ENCODE measurements around the gene RPH3AL. TPM values are rescaled to one million over a fixed set of nuclear protein-coding genes. Genes with fewer than 3 reads are reported as not detected.

Gene RPH3AL
- total and polyA plus RNA-seq, 4 experiments from 2014 or later, result 1.7 to 5.9 (median 4.0) TPM

- Mint-ChIP-seq H3K9me3 (no peaks in the 10 kb centered on the region), H3K27ac (no peak overlapping the region), H3K4me3 (no peak overlapping the region), H3K27me3 (no peaks in the 10 kb centered on the region), H3K4me1 (peaks cover 0 to 4% (median 0%) of the 10 kb centered on the region in 4 donors), H3K36me3 (no peaks in the 10 kb centered on the region)
- no peak overlapping the region for H3K4me3 ChIP-seq (ENCODE audit: low read length in 2 of 2)
- H3K27me3 ChIP-seq (ENCODE audit: insufficient read depth, low read length), result no peaks in the 10 kb centered on the region
- H3K36me3 ChIP-seq (ENCODE audit: insufficient read depth, low read length), result no peaks in the 10 kb centered on the region
- no peak overlapping the region for H3K27ac ChIP-seq (ENCODE audit: low read depth, low read length)
- no peaks in the 10 kb centered on the region for H3K4me1 ChIP-seq (ENCODE audit: insufficient read depth, low read length)
- CTCF ChIA-PET (ENCODE audit: partially characterized antibody), result no interaction called here
- POLR2A ChIA-PET (ENCODE audit: partially characterized antibody), result no interaction called here
- intact Hi-C loops (cut with micrococcal nuclease), result no loop called here
- no peaks in the 10 kb centered on the region for H3K9me3 ChIP-seq (ENCODE audit: control insufficient read depth in 1 of 2, low read length in 2 of 2)
- no peak for DNase-seq
Measured at GRCh38 chr17:249236-249993, 103.2 kb downstream of the RPH3AL start.

GRCh38 chr17:248337-249235, 104.0 kb downstream of the RPH3AL start:
- ChIA-PET CTCF (ENCODE audit: partially characterized antibody) (no interaction called here), POLR2A (ENCODE audit: partially characterized antibody) (no interaction called here)
- Histone ChIP-seq H3K4me1 (ENCODE audit: insufficient read depth, low read length) (no peaks in the 10 kb centered on the region), H3K36me3 (ENCODE audit: insufficient read depth, low read length) (no peaks in the 10 kb centered on the region), H3K27ac (ENCODE audit: low read depth, low read length) (no peak overlapping the region), H3K4me3 (ENCODE audit: low read length in 2 of 2) (no peak overlapping the region), H3K27me3 (ENCODE audit: insufficient read depth, low read length) (no peaks in the 10 kb centered on the region), H3K9me3 (ENCODE audit: control insufficient read depth in 1 of 2, low read length in 2 of 2) (no peaks in the 10 kb centered on the region)
- Mint-ChIP-seq H3K4me3 (no peak overlapping the region), H3K4me1 (peaks cover 0 to 6% (median 0%) of the 10 kb centered on the region in 4 donors), H3K9me3 (no peaks in the 10 kb centered on the region), H3K36me3 (no peaks in the 10 kb centered on the region), H3K27me3 (no peaks in the 10 kb centered on the region), H3K27ac (no peak overlapping the region)
- intact Hi-C loops (cut with micrococcal nuclease), result no loop called here
- no peak for DNase-seq

GRCh38 chr17:247767-248166, 104.8 kb downstream of the RPH3AL start:
- H3K27ac ChIP-seq (ENCODE audit: low read depth, low read length), result no peak overlapping the region
- no peaks in the 10 kb centered on the region for H3K36me3 ChIP-seq (ENCODE audit: insufficient read depth, low read length)
- Mint-ChIP-seq H3K4me1 (peaks cover 0 to 6% (median 0%) of the 10 kb centered on the region in 4 donors), H3K27me3 (no peaks in the 10 kb centered on the region), H3K4me3 (no peak overlapping the region), H3K9me3 (no peaks in the 10 kb centered on the region), H3K27ac (peak overlapping the region in 1 of 7 donors; percentile 79), H3K36me3 (no peaks in the 10 kb centered on the region)
- H3K27me3 ChIP-seq (ENCODE audit: insufficient read depth, low read length), result no peaks in the 10 kb centered on the region
- no peaks in the 10 kb centered on the region for H3K4me1 ChIP-seq (ENCODE audit: insufficient read depth, low read length)
- DNase-seq, result no peak
- intact Hi-C loops (cut with micrococcal nuclease), result no loop called here
- ChIA-PET CTCF (ENCODE audit: partially characterized antibody) (no interaction called here), POLR2A (ENCODE audit: partially characterized antibody) (no interaction called here)
- no peak overlapping the region for H3K4me3 ChIP-seq (ENCODE audit: low read length in 2 of 2)
- no peaks in the 10 kb centered on the region for H3K9me3 ChIP-seq (ENCODE audit: control insufficient read depth in 1 of 2, low read length in 2 of 2)

GRCh38 chr17:246851-247421, 105.7 kb downstream of the RPH3AL start:
- H3K27ac Mint-ChIP-seq, result no peak overlapping the region
- ChIA-PET CTCF (ENCODE audit: partially characterized antibody) (no interaction called here), POLR2A (ENCODE audit: partially characterized antibody) (no interaction called here)
- Histone ChIP-seq H3K4me3 (ENCODE audit: low read length in 2 of 2) (no peak overlapping the region), H3K27me3 (ENCODE audit: insufficient read depth, low read length) (no peaks in the 10 kb centered on the region), H3K27ac (ENCODE audit: low read depth, low read length) (no peak overlapping the region), H3K9me3 (ENCODE audit: control insufficient read depth in 1 of 2, low read length in 2 of 2) (no peaks in the 10 kb centered on the region), H3K4me1 (ENCODE audit: insufficient read depth, low read length) (no peaks in the 10 kb centered on the region), H3K36me3 (ENCODE audit: insufficient read depth, low read length) (no peaks in the 10 kb centered on the region)
- DNase-seq, result no peak
- H3K4me1 Mint-ChIP-seq, result peaks cover 0 to 6% (median 0%) of the 10 kb centered on the region in 4 donors
- H3K36me3 Mint-ChIP-seq, result no peaks in the 10 kb centered on the region
- intact Hi-C loops (cut with micrococcal nuclease), result no loop called here
- no peaks in the 10 kb centered on the region for H3K9me3 Mint-ChIP-seq
- H3K4me3 Mint-ChIP-seq, result no peak overlapping the region
- no peaks in the 10 kb centered on the region for H3K27me3 Mint-ChIP-seq

GRCh38 chr17:246226-246625, 106.4 kb downstream of the RPH3AL start:
- Mint-ChIP-seq H3K4me3 (no peak overlapping the region), H3K4me1 (peaks cover 0 to 6% (median 0%) of the 10 kb centered on the region in 4 donors), H3K27me3 (no peaks in the 10 kb centered on the region), H3K27ac (no peak overlapping the region), H3K36me3 (no peaks in the 10 kb centered on the region), H3K9me3 (no peaks in the 10 kb centered on the region)
- no peaks in the 10 kb centered on the region for H3K36me3 ChIP-seq (ENCODE audit: insufficient read depth, low read length)
- H3K9me3 ChIP-seq (ENCODE audit: control insufficient read depth in 1 of 2, low read length in 2 of 2), result no peaks in the 10 kb centered on the region
- POLR2A ChIA-PET (ENCODE audit: partially characterized antibody), result no interaction called here
- DNase-seq, result no peak
- no peaks in the 10 kb centered on the region for H3K4me1 ChIP-seq (ENCODE audit: insufficient read depth, low read length)
- CTCF ChIA-PET (ENCODE audit: partially characterized antibody), result no interaction called here
- no peak overlapping the region for H3K27ac ChIP-seq (ENCODE audit: low read depth, low read length)
- intact Hi-C loops (cut with micrococcal nuclease), result no loop called here
- H3K27me3 ChIP-seq (ENCODE audit: insufficient read depth, low read length), result no peaks in the 10 kb centered on the region
- H3K4me3 ChIP-seq (ENCODE audit: low read length in 2 of 2), result no peak overlapping the region

GRCh38 chr17:245611-246010, 107.0 kb downstream of the RPH3AL start:
- Histone ChIP-seq H3K4me1 (ENCODE audit: insufficient read depth, low read length) (no peaks in the 10 kb centered on the region), H3K27ac (ENCODE audit: low read depth, low read length) (no peak overlapping the region), H3K27me3 (ENCODE audit: insufficient read depth, low read length) (no peaks in the 10 kb centered on the region), H3K4me3 (ENCODE audit: low read length in 2 of 2) (no peak overlapping the region), H3K36me3 (ENCODE audit: insufficient read depth, low read length) (no peaks in the 10 kb centered on the region), H3K9me3 (ENCODE audit: control insufficient read depth in 1 of 2, low read length in 2 of 2) (no peaks in the 10 kb centered on the region)
- intact Hi-C loops (cut with micrococcal nuclease), result no loop called here
- H3K27ac Mint-ChIP-seq, result no peak overlapping the region
- H3K4me1 Mint-ChIP-seq, result peaks cover 0 to 6% (median 0%) of the 10 kb centered on the region in 4 donors
- H3K27me3 Mint-ChIP-seq, result no peaks in the 10 kb centered on the region
- no peaks in the 10 kb centered on the region for H3K36me3 Mint-ChIP-seq
- no peak overlapping the region for H3K4me3 Mint-ChIP-seq
- no peak for DNase-seq
- ChIA-PET POLR2A (ENCODE audit: partially characterized antibody) (no interaction called here), CTCF (ENCODE audit: partially characterized antibody) (no interaction called here)
- no peaks in the 10 kb centered on the region for H3K9me3 Mint-ChIP-seq

- no peak for DNase-seq
- Histone ChIP-seq H3K4me1 (ENCODE audit: insufficient read depth, low read length) (no peaks in the 10 kb centered on the region), H3K4me3 (ENCODE audit: low read length in 2 of 2) (no peak overlapping the region), H3K9me3 (ENCODE audit: control insufficient read depth in 1 of 2, low read length in 2 of 2) (no peaks in the 10 kb centered on the region), H3K36me3 (ENCODE audit: insufficient read depth, low read length) (no peaks in the 10 kb centered on the region), H3K27ac (ENCODE audit: low read depth, low read length) (no peak overlapping the region), H3K27me3 (ENCODE audit: insufficient read depth, low read length) (no peaks in the 10 kb centered on the region)
- Mint-ChIP-seq H3K27me3 (no peaks in the 10 kb centered on the region), H3K4me1 (peaks cover 0 to 6% (median 0%) of the 10 kb centered on the region in 4 donors), H3K4me3 (no peak overlapping the region), H3K36me3 (no peaks in the 10 kb centered on the region), H3K9me3 (no peaks in the 10 kb centered on the region), H3K27ac (peak overlapping the region in 3 of 7 donors; percentile 8 to 76 (median 48))
- ChIA-PET POLR2A (ENCODE audit: partially characterized antibody) (no interaction called here), CTCF (ENCODE audit: partially characterized antibody) (no interaction called here)
- intact Hi-C loops (cut with micrococcal nuclease), result no loop called here
Measured at GRCh38 chr17:245020-245419, 107.6 kb downstream of the RPH3AL start.

Measured in CD4-positive, alpha-beta memory T cell (primary cell).